ENCODE measurements around the gene KRT82.

The KRT82 gene

DNA sequence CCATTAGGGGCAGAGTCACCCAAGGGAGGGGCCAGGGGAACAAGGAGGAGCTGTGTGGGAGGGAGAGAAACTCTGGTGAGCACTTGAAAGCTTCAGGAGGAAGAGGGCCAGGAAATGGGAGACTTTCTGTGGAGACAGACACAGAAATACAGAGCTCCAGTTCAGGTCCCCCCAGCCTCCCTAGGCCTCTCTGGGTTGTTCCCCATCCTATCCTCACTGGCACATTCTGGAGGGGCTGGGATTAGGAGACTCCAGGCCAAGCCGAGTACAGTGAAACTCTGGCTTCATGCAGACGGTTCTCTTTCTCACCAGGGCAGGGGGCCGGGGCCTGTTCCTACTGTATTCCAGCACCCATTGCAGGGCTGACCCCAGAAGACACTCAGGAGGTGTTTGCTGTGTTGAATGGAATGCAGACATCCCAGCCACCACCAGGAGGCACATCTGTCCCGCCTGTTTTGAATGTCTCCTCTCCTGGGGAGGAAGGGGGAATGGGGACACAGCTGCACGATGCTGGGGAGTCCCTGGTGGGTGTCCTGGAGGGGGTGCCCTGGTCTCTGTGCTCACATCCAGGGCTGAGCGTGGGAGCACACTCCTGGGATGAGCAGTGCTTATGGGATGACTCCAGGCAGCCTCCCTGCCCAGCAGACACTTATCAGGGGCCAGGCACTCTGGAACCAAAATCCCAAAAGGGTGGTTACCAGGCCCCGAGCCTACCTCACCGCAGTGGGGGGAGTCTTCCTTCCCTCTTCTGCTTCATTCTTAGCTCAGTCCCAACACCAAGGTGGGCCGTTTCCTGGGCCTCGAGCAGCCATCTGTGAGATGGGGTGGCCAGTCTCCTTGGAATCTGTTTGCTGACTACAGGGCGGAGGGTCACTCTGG lies 15.2 kb downstream of the KRT82 start:
- no peak overlapping the region for H3K9ac ChIP-seq (ENCODE audit: low read length in 5 of 5)
- H3K4me3 ChIP-seq (ENCODE audit: low read depth in 1 of 5, low read length in 5 of 5): no peak overlapping the region
- no peak overlapping the region for H3K27ac ChIP-seq (ENCODE audit: low read depth, low read length)
- peaks cover 0 to 9% (median 0%) of the 10 kb centered on the region in 5 donors for H3K27me3 ChIP-seq (ENCODE audit: control insufficient read depth in 5 of 5, insufficient read depth in 4 of 5, low read length in 5 of 5)
- peaks cover 0 to 11% (median 8%) of the 10 kb centered on the region in 5 donors for H3K4me1 ChIP-seq (ENCODE audit: control insufficient read depth in 5 of 5, insufficient read depth in 5 of 5, low read length in 5 of 5)
- H3K9me3 ChIP-seq (ENCODE audit: control insufficient read depth in 5 of 5, low read length in 5 of 5): no peaks in the 10 kb centered on the region
- H3K36me3 ChIP-seq (ENCODE audit: control insufficient read depth in 5 of 5, insufficient read depth in 5 of 5, low read length in 5 of 5): no peaks in the 10 kb centered on the region

DNA sequence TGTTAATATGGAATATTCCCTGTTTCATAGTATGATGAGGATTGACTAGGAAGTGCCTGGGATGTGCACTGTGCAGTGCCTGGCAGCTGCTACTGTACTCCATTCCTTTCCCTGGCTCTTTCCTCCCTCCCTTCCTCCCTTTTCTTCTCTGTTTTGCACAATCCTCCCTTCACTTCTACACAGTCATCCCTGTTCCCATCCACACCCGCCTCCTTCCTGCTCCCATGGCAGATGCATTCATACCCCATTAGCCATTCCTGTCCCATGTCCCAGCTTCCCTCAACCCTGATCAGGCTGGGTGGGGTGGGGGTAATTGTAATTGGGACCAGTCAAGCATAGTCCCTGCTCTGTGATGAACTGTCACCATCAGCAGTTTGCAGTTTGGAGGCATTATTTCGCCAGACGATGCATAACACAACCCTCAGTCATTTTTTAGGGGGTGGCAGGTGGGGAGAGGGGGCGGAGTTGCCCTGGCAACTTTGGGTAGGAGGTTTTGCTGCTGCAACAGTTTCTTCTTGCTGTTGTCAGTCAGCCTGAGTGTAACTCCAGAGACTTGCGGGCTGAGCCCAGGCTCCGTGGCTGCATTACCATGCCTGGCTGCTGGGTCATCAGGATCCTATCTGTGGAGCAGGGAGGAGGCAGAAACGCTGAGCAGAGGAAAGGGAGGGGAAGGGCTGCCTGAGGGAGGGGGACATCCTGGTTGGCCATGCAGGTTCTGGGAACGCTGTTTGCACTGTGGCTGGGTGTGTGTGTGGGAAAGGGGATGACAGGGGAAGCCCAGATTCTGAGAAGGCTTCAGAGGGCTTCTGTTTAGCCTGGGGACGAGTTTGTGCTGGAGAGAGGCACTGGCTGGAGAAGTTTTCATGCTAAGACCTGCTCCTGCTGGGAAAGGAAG lies 16.6 kb downstream of the KRT82 start:
- peaks cover 0 to 9% (median 8%) of the 10 kb centered on the region in 5 donors for H3K4me1 ChIP-seq (ENCODE audit: control insufficient read depth in 5 of 5, insufficient read depth in 5 of 5, low read length in 5 of 5)
- H3K4me3 ChIP-seq (ENCODE audit: low read depth in 1 of 5, low read length in 5 of 5): no peak overlapping the region
- H3K36me3 ChIP-seq (ENCODE audit: control insufficient read depth in 5 of 5, insufficient read depth in 5 of 5, low read length in 5 of 5): no peaks in the 10 kb centered on the region
- peaks cover 0 to 9% (median 0%) of the 10 kb centered on the region in 5 donors for H3K27me3 ChIP-seq (ENCODE audit: control insufficient read depth in 5 of 5, insufficient read depth in 4 of 5, low read length in 5 of 5)
- H3K9me3 ChIP-seq (ENCODE audit: control insufficient read depth in 5 of 5, low read length in 5 of 5): no peaks in the 10 kb centered on the region
- H3K9ac ChIP-seq (ENCODE audit: low read length in 5 of 5): no peak overlapping the region
- no peak overlapping the region for H3K27ac ChIP-seq (ENCODE audit: low read depth, low read length)

DNA sequence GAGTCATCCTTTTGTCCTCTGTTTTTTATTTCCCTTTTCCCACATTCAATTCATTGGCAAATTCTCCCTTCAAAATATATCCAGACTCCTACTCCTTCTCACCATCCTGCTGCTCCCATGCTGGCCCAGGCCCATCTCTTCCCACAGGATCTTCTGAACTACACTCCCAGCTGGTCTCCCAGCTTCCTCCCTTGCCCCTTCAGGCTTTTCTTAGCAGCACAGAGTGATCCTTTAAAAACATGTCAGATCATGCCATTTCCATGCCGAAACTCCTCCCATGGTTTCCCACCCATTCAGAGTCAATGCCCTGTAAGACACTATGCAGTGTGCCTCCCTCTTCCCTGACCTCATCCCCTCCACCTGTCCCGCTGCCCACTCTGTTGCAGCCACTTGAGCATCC lies 18.3 kb downstream of the KRT82 start:
- Histone ChIP-seq H3K4me3 (ENCODE audit: low read depth in 1 of 5, low read length in 5 of 5) (no peak overlapping the region), H3K27me3 (ENCODE audit: control insufficient read depth in 5 of 5, insufficient read depth in 4 of 5, low read length in 5 of 5) (peaks cover 0 to 9% (median 0%) of the 10 kb centered on the region in 5 donors), H3K9me3 (ENCODE audit: control insufficient read depth in 5 of 5, low read length in 5 of 5) (no peaks in the 10 kb centered on the region)

DNA sequence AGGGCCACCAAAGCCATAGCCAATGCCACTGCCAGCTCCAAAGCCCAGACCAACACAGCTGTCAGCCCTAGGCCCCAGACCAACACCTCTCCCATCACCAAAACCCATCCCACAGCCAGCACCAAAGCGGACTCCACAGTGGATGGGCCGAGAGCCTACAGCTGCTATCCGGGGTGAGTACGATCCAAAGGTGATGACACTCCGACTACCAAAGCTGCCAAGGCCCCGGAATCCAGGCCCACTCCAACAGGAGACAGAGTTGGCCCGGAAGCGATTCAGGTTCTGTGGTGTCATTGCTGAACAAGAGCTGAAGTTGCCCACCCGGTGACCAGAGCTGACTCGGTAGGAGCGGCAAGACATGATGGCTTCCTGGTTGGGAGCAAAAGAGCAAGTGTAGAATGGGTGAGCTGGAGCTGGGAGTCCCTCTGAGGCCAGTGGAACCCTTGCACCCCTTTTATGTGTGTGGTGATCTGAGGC lies 20.9 kb downstream of the KRT82 start, which contains the start of gene KRT84:
Gene KRT84 (minus strand): TSS at position 427 of the 477 bp plus-strand sequence. CDS start 67 bp downstream, at position 360.
- no peak within 1 kb of the TSS for H3K4me3 ChIP-seq (ENCODE audit: low read depth in 1 of 5, low read length in 5 of 5)
- no peaks in the 10 kb centered on the region for H3K9me3 ChIP-seq (ENCODE audit: control insufficient read depth in 5 of 5, low read length in 5 of 5)
- no peak within 1 kb of the TSS for H3K9ac ChIP-seq (ENCODE audit: low read length in 5 of 5)
- H3K27me3 ChIP-seq (ENCODE audit: control insufficient read depth in 5 of 5, insufficient read depth in 4 of 5, low read length in 5 of 5): peaks cover 0 to 9% (median 0%) of the 10 kb centered on the region in 5 donors
- H3K4me1 ChIP-seq (ENCODE audit: control insufficient read depth in 5 of 5, insufficient read depth in 5 of 5, low read length in 5 of 5): no peaks in the 10 kb centered on the region
- H3K36me3 ChIP-seq (ENCODE audit: control insufficient read depth in 5 of 5, insufficient read depth in 5 of 5, low read length in 5 of 5): no peaks in the 10 kb centered on the region
- no peak within 1 kb of the TSS for H3K27ac ChIP-seq (ENCODE audit: low read depth, low read length)

More for the DNA sequence above, 18.3 kb downstream of the KRT82 start:
- no peaks in the 10 kb centered on the region for H3K36me3 ChIP-seq (ENCODE audit: control insufficient read depth in 5 of 5, insufficient read depth in 5 of 5, low read length in 5 of 5)
- peaks cover 0 to 9% (median 8%) of the 10 kb centered on the region in 5 donors for H3K4me1 ChIP-seq (ENCODE audit: control insufficient read depth in 5 of 5, insufficient read depth in 5 of 5, low read length in 5 of 5)
- no peak overlapping the region for H3K27ac ChIP-seq (ENCODE audit: low read depth, low read length)
- H3K9ac ChIP-seq (ENCODE audit: low read length in 5 of 5): no peak overlapping the region

DNA sequence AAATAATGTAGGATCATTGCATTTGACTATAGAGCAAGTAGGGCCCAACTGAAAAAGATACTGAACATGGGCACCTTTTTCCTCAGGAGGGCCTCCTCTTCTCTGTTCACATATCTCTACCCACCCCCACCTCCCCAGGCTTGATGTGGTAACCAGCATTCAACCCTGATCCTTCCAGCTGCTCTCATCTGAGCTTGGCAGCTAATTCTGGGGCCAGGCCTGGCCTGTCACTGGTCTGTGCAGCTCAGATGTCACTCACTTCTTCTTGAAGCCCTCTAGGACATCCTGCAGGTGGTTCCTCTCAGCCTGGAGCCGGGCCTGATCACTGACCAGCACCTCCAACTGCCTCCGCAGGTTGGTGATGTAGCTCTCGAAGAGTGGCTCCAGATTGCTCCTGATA lies 22.8 kb downstream of the KRT82 start:
- Histone ChIP-seq H3K4me1 (ENCODE audit: control insufficient read depth in 5 of 5, insufficient read depth in 5 of 5, low read length in 5 of 5) (no peaks in the 10 kb centered on the region), H3K27ac (ENCODE audit: low read depth, low read length) (no peak overlapping the region), H3K9ac (ENCODE audit: low read length in 5 of 5) (no peak overlapping the region), H3K27me3 (ENCODE audit: control insufficient read depth in 5 of 5, insufficient read depth in 4 of 5, low read length in 5 of 5) (peaks cover 0 to 3% (median 0%) of the 10 kb centered on the region in 5 donors), H3K36me3 (ENCODE audit: control insufficient read depth in 5 of 5, insufficient read depth in 5 of 5, low read length in 5 of 5) (no peaks in the 10 kb centered on the region), H3K9me3 (ENCODE audit: control insufficient read depth in 5 of 5, low read length in 5 of 5) (no peaks in the 10 kb centered on the region), H3K4me3 (ENCODE audit: low read depth in 1 of 5, low read length in 5 of 5) (no peak overlapping the region)

DNA sequence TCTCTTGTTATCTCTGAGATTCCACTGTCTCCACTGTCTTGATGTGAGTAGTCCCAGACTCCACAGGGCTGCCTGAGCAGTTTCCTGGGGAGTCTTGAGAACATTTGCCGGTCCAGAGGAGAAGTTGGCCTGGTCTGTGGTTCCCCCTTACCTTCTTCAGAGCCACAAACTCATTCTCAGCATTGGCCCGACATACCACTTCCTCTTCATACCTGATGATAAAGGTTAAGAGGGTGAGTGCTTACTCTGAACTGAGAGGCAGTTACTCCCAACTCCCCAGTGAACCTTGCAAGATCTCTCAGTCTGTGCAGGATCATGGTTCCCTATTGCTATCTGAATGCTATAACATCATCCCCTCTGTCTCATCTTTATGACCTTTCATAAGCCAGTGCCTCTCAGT lies 23.3 kb downstream of the KRT82 start:
- Histone ChIP-seq H3K9me3 (ENCODE audit: control insufficient read depth in 5 of 5, low read length in 5 of 5) (no peaks in the 10 kb centered on the region), H3K27me3 (ENCODE audit: control insufficient read depth in 5 of 5, insufficient read depth in 4 of 5, low read length in 5 of 5) (peaks cover 0 to 4% (median 1%) of the 10 kb centered on the region in 5 donors), H3K4me3 (ENCODE audit: low read depth in 1 of 5, low read length in 5 of 5) (no peak overlapping the region), H3K36me3 (ENCODE audit: control insufficient read depth in 5 of 5, insufficient read depth in 5 of 5, low read length in 5 of 5) (no peaks in the 10 kb centered on the region), H3K4me1 (ENCODE audit: control insufficient read depth in 5 of 5, insufficient read depth in 5 of 5, low read length in 5 of 5) (no peaks in the 10 kb centered on the region), H3K9ac (ENCODE audit: low read length in 5 of 5) (no peak overlapping the region), H3K27ac (ENCODE audit: low read depth, low read length) (no peak overlapping the region)

DNA sequence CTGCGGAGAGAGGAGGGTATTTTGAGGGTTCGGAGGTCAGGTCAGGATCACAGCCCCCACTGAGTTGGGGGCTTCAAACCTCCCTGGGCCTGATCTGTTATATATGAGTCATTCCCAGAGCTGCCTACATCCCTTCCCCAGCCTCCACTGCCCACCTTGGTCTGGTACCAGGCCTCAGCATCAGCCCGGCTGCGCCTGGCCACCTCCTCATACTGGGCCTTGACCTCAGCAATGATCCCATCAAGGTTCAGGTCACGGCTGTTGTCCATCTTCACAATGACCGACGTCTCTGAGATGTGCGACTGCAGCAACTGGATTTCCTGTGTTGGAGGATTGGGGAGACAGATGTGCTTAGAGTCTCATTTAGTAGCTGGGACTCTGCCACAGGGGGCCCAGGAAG lies 24.9 kb downstream of the KRT82 start:
- Histone ChIP-seq H3K4me3 (ENCODE audit: low read depth in 1 of 5, low read length in 5 of 5) (no peak overlapping the region), H3K4me1 (ENCODE audit: control insufficient read depth in 5 of 5, insufficient read depth in 5 of 5, low read length in 5 of 5) (no peaks in the 10 kb centered on the region), H3K27ac (ENCODE audit: low read depth, low read length) (no peak overlapping the region), H3K9ac (ENCODE audit: low read length in 5 of 5) (no peak overlapping the region), H3K9me3 (ENCODE audit: control insufficient read depth in 5 of 5, low read length in 5 of 5) (no peaks in the 10 kb centered on the region), H3K36me3 (ENCODE audit: control insufficient read depth in 5 of 5, insufficient read depth in 5 of 5, low read length in 5 of 5) (no peaks in the 10 kb centered on the region), H3K27me3 (ENCODE audit: control insufficient read depth in 5 of 5, insufficient read depth in 4 of 5, low read length in 5 of 5) (peaks cover 0 to 8% (median 3%) of the 10 kb centered on the region in 5 donors)

DNA sequence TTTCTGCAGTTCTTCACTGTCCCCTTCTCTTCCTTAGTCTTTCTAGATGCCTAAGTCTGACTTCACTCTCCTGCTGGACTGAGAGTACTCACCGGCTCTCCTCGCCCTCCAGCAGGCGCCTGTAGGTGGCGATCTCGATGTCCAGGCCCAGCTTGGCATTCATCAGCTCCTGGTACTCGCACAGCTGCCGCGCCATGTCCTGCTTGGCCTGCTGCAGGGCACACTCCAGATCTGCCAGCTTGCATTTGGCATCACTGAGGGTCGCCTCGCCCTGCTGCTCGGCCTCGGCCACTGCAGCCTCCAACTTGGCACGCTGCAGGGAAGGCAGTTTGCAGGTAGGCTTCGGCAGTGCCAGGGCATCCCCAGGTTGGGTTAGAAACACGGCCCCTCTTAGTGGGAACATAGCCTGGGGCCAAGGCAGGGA lies 25.9 kb downstream of the KRT82 start:
- H3K9ac ChIP-seq (ENCODE audit: low read length in 5 of 5): no peak overlapping the region

DNA sequence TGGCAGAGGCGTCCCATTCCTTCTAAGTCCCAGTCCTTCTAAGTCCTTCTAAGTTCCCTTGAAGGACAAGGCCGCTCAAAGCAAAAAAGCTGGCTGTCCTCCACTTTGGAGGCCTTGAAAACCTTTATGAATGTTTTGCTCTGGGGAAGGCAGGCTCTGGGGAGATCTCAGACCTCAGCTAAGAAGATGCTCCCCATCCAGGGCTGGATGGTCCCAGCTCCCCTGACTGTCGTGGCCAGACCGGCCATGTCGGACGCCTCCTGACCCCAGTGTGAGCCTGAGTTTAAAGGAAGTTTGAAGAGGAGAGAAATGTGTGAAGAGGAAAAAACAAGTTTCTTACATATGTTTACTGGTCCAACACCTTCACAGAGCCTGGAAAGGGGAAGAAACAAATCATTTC lies 26.6 kb downstream of the KRT82 start:
- H3K4me1 ChIP-seq (ENCODE audit: control insufficient read depth in 5 of 5, insufficient read depth in 5 of 5, low read length in 5 of 5): no peaks in the 10 kb centered on the region
- H3K27ac ChIP-seq (ENCODE audit: low read depth, low read length): no peak overlapping the region
- H3K27me3 ChIP-seq (ENCODE audit: control insufficient read depth in 5 of 5, insufficient read depth in 4 of 5, low read length in 5 of 5): peaks cover 0 to 11% (median 3%) of the 10 kb centered on the region in 5 donors
- no peaks in the 10 kb centered on the region for H3K36me3 ChIP-seq (ENCODE audit: control insufficient read depth in 5 of 5, insufficient read depth in 5 of 5, low read length in 5 of 5)
- no peak overlapping the region for H3K9ac ChIP-seq (ENCODE audit: low read length in 5 of 5)
- no peak overlapping the region for H3K4me3 ChIP-seq (ENCODE audit: low read depth in 1 of 5, low read length in 5 of 5)
- no peaks in the 10 kb centered on the region for H3K9me3 ChIP-seq (ENCODE audit: control insufficient read depth in 5 of 5, low read length in 5 of 5)

More for the DNA sequence above, 25.9 kb downstream of the KRT82 start:
- no peaks in the 10 kb centered on the region for H3K36me3 ChIP-seq (ENCODE audit: control insufficient read depth in 5 of 5, insufficient read depth in 5 of 5, low read length in 5 of 5)
- H3K4me3 ChIP-seq (ENCODE audit: low read depth in 1 of 5, low read length in 5 of 5): no peak overlapping the region
- H3K27me3 ChIP-seq (ENCODE audit: control insufficient read depth in 5 of 5, insufficient read depth in 4 of 5, low read length in 5 of 5): peaks cover 0 to 11% (median 3%) of the 10 kb centered on the region in 5 donors
- H3K9me3 ChIP-seq (ENCODE audit: control insufficient read depth in 5 of 5, low read length in 5 of 5): no peaks in the 10 kb centered on the region
- no peaks in the 10 kb centered on the region for H3K4me1 ChIP-seq (ENCODE audit: control insufficient read depth in 5 of 5, insufficient read depth in 5 of 5, low read length in 5 of 5)
- no peak overlapping the region for H3K27ac ChIP-seq (ENCODE audit: low read depth, low read length)

All from subcutaneous abdominal adipose tissue (tissue), 5 donors.